PFSK-1 (cell line): ENCODE measurements around the gene GMDS.

Experiments used
- FOXP2 ChIP-seq: optimal IDR thresholded peaks from 2 replicates; pipeline ENCODE3; 2011; ENCODE audit warnings: borderline replicate concordance, control low read depth, inconsistent platforms; ENCODE audit not compliant: insufficient read depth; ENCODE audit errors: extremely low read length, extremely low read depth
- POLR2AphosphoS5 ChIP-seq: IDR thresholded peaks from 2 replicates; pipeline ENCODE4 v1.6.1; 2012; ENCODE audit warnings: low read depth, mild to moderate bottlenecking, control low read depth, low read length, moderate library complexity
- SIN3A ChIP-seq: IDR thresholded peaks from 2 replicates; pipeline ENCODE4 v1.6.1; 2012; ENCODE audit warnings: mild to moderate bottlenecking, low read length, moderate library complexity, borderline replicate concordance; ENCODE audit not compliant: insufficient read depth
- TAF1 ChIP-seq: IDR thresholded peaks from 2 replicates; pipeline ENCODE4 v1.6.1; 2012; ENCODE audit warnings: low read length, control low read depth, borderline replicate concordance; ENCODE audit not compliant: insufficient read depth
- TF ChIP-seq, protein P1 (sequence below), 2 experiments: IDR thresholded peaks; 2 replicates each; pipeline versions ENCODE4 v1.6.1 to v1.8.0; 2011 to 2012; ENCODE audit warnings: low read depth in 2 of 2, low read length in 2 of 2, control low read depth in 1 of 2, inconsistent platforms in 1 of 2, mild to moderate bottlenecking in 1 of 2, moderate library complexity in 1 of 2; ENCODE audit not compliant: insufficient read depth in 1 of 2

Gene GMDS

DNA sequence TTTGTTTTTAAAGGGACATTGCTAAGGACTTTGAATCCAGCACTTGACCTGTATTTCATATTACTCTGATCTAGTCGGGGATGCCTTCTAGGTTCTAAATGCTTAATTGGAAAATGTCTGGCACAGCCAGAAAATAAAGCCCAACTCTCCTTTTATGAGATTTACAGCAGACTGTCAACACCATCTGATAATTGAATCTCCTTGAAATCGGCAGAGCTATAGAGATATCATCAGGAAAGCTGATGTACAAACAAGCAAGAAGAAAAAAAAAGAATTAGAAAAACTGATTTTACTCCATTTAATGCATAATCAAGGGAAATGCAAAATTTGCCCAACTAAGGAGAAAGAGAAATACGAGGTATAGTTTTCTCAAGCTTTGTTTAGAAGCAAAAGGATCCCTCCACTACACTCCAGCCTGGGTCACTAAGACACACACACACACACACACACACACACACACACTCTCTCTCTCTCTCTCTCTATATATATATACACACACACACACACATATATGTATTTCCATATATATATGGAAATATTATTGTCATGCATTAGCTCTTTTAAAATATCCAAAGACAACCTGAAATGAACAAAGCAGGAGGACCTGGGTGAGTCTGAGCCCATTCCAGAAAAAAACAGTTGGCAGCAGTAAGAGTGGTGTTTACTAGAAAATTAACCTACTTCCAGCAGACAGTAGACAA lies 645.2 kb downstream of the GMDS start:
- TF ChIP-seq SIN3A (no peak), FOXP2 (no peak), TAF1 (no peak)
- TF ChIP-seq, protein P1, sequence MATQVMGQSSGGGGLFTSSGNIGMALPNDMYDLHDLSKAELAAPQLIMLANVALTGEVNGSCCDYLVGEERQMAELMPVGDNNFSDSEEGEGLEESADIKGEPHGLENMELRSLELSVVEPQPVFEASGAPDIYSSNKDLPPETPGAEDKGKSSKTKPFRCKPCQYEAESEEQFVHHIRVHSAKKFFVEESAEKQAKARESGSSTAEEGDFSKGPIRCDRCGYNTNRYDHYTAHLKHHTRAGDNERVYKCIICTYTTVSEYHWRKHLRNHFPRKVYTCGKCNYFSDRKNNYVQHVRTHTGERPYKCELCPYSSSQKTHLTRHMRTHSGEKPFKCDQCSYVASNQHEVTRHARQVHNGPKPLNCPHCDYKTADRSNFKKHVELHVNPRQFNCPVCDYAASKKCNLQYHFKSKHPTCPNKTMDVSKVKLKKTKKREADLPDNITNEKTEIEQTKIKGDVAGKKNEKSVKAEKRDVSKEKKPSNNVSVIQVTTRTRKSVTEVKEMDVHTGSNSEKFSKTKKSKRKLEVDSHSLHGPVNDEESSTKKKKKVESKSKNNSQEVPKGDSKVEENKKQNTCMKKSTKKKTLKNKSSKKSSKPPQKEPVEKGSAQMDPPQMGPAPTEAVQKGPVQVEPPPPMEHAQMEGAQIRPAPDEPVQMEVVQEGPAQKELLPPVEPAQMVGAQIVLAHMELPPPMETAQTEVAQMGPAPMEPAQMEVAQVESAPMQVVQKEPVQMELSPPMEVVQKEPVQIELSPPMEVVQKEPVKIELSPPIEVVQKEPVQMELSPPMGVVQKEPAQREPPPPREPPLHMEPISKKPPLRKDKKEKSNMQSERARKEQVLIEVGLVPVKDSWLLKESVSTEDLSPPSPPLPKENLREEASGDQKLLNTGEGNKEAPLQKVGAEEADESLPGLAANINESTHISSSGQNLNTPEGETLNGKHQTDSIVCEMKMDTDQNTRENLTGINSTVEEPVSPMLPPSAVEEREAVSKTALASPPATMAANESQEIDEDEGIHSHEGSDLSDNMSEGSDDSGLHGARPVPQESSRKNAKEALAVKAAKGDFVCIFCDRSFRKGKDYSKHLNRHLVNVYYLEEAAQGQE (IDR thresholded peaks at IDR 0.05; ENCODE audit: insufficient read depth in 1 of 2, low read depth in 2 of 2, low read length in 2 of 2), result no peak

- TF ChIP-seq, protein P1 (IDR thresholded peaks at IDR 0.05; ENCODE audit: insufficient read depth in 1 of 2, low read depth in 2 of 2, low read length in 2 of 2), result no peak
- TF ChIP-seq FOXP2, result no peak
- no peak for TF ChIP-seq TAF1
- TF ChIP-seq SIN3A, result no peak
- no peak for TF ChIP-seq POLR2AphosphoS5
Observed at GRCh38 chr6:1599469-1599868, 645.9 kb downstream of the GMDS start.

GRCh38 chr6:1598886-1599285 lies 646.5 kb downstream of the GMDS start:
- no peak for TF ChIP-seq FOXP2
- TF ChIP-seq POLR2AphosphoS5, result no peak

- no peak for TF ChIP-seq SIN3A
- TF ChIP-seq, protein P1 (IDR thresholded peaks at IDR 0.05; ENCODE audit: insufficient read depth in 1 of 2, low read depth in 2 of 2, low read length in 2 of 2), result no peak
- TF ChIP-seq POLR2AphosphoS5, result no peak
- no peak for TF ChIP-seq FOXP2
- TF ChIP-seq TAF1, result no peak
Observed at GRCh38 chr6:1598433-1598832, 647.0 kb downstream of the GMDS start.

GRCh38 chr6:1597924-1598323 lies 647.5 kb downstream of the GMDS start:
- TF ChIP-seq SIN3A (no peak), FOXP2 (no peak), TAF1 (no peak), POLR2AphosphoS5 (no peak)
- TF ChIP-seq, protein P1 (IDR thresholded peaks at IDR 0.05; ENCODE audit: insufficient read depth in 1 of 2, low read depth in 2 of 2, low read length in 2 of 2), result no peak
